HUES48 (cell line): ENCODE results near the gene ACAP2.
"Not testable (repeated sequence)": the region's sequence is repeated elsewhere in the genome, so short reads cannot be mapped to it uniquely, and the experiment has no call there.

ENCODE experiments used
- H3K27ac ChIP-seq: one replicate; pipeline ENCODE4 v1.7.0; 2013; ENCODE audit warnings: low read depth, low read length, inconsistent platforms
- H3K27me3 ChIP-seq: 2 replicates; pipeline ENCODE4 v1.6.1; 2013; ENCODE audit warnings: mild to moderate bottlenecking, low read length; ENCODE audit not compliant: control insufficient read depth, insufficient read depth
- H3K36me3 ChIP-seq: 2 replicates; pipeline ENCODE4 v1.6.1; 2013; ENCODE audit warnings: low read length; ENCODE audit not compliant: control insufficient read depth, insufficient read depth
- H3K4me1 ChIP-seq: 2 replicates; pipeline ENCODE4 v1.6.1; 2013; ENCODE audit warnings: mild to moderate bottlenecking, low read length; ENCODE audit not compliant: control insufficient read depth, insufficient read depth
- H3K4me3 ChIP-seq: 2 replicates; pipeline ENCODE4 v1.5.1; 2013; ENCODE audit warnings: mild to moderate bottlenecking, low read depth, low read length
- H3K9ac ChIP-seq: 2 replicates; pipeline ENCODE4 v1.6.1; 2013; ENCODE audit warnings: mild to moderate bottlenecking, low read depth, low read length, moderate library complexity
- H3K9me3 ChIP-seq: 2 replicates; pipeline ENCODE4 v1.6.1; 2013; ENCODE audit warnings: low read length; ENCODE audit not compliant: control insufficient read depth, insufficient read depth

ACAP2 gene, protein sequence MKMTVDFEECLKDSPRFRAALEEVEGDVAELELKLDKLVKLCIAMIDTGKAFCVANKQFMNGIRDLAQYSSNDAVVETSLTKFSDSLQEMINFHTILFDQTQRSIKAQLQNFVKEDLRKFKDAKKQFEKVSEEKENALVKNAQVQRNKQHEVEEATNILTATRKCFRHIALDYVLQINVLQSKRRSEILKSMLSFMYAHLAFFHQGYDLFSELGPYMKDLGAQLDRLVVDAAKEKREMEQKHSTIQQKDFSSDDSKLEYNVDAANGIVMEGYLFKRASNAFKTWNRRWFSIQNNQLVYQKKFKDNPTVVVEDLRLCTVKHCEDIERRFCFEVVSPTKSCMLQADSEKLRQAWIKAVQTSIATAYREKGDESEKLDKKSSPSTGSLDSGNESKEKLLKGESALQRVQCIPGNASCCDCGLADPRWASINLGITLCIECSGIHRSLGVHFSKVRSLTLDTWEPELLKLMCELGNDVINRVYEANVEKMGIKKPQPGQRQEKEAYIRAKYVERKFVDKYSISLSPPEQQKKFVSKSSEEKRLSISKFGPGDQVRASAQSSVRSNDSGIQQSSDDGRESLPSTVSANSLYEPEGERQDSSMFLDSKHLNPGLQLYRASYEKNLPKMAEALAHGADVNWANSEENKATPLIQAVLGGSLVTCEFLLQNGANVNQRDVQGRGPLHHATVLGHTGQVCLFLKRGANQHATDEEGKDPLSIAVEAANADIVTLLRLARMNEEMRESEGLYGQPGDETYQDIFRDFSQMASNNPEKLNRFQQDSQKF

DNA sequence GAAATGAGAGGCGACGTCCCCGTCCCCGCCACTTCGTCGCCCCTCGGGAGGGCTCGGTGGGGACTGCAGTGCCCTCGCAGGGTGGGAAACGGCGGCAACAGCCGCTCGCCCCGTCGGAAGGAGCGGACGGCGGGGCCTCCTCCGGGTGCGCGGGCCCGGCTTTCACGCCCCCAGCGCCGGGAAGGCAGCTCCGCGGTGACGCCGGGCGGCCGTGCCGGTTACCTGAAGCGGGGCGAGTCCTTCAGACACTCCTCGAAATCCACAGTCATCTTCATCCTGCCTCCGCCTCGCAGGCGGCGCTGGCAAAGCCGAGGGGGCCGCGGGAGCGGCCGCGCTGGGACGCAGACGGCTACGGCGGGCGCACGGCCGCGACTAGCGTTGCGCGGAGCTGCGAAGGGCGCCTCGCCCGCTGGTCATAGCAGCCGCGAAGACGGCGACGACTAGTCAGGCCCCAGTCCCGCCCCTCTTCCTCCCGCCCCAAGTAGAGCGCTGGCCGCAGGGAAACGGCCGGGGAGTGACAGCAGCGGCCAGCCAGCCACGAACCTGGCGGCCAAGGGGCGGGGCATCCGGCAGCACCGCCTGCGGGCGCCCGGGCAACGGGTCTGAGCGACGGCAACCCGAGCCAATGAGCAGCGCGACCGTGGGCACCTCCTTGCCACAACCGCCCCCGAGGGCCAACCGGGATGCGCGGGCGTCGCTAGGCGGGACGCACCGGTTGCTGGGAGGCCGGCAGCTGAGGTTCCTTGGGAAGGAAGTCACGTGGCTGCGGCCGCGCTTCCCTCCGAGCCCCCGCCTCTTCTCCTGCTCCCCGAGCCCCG lies at the start of gene ACAP2:
Gene ACAP2, minus strand, starts transcription at position 448 of the 818 bp plus-strand sequence. Its CDS starts 173 bp downstream, at position 275.
- peaks cover 29% of the 10 kb centered on the region for H3K4me1 ChIP-seq
- no peaks in the 10 kb centered on the region for H3K9me3 ChIP-seq
- peak within 1 kb of the TSS; percentile 96 for H3K4me3 ChIP-seq
- H3K36me3 ChIP-seq, result no peaks in the 10 kb centered on the region
- H3K9ac ChIP-seq, result peak within 1 kb of the TSS; percentile 88
- no peaks in the 10 kb centered on the region for H3K27me3 ChIP-seq
- peak within 1 kb of the TSS; percentile 92 for H3K27ac ChIP-seq

DNA sequence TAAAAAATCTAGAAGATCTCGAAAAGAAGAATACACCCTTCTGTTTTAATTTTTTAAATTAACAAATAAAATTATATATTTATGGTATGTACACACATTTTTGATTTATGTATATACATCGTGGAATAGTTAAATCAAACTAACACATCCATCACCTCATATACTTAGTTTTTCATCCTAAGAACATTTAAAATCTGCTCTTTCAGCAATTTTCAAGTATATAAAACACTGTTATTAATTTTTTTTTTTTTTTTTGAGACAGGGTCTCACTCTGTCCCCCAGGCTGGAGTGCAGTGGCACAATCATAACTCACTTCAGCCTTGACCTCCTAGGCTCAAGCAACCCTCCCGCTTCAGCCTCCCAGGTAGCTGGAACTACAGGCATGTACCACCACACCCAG lies 32.8 kb upstream of the ACAP2 start:
- Histone ChIP-seq H3K36me3 (no peaks in the 10 kb centered on the region), H3K4me1 (no peaks in the 10 kb centered on the region), H3K27ac (no peak overlapping the region), H3K27me3 (no peaks in the 10 kb centered on the region), H3K9me3 (no peaks in the 10 kb centered on the region), H3K4me3 (no peak overlapping the region), H3K9ac (no peak overlapping the region)

DNA sequence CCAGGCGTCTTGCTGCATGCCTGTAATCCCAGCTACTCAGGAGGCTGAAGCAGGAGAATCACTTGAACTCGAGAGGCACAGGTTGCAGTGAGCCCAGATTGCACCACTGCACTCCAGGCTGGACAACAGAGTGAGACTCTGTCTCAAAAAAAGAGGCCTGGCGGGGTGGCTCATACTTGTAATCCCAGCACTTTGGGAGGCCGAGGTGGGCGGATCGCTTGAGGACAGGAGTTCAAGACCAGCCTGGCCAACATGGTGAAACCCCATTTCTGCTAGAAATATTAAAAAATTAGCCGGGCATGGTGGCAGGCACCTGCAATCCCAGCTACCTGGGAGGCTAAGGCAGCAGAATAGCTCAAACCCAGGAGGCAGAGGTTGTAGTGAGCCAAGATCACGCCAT lies 32.3 kb upstream of the ACAP2 start:
- H3K4me1 ChIP-seq, H3K27me3 ChIP-seq, H3K9ac ChIP-seq, H3K9me3 ChIP-seq, H3K36me3 ChIP-seq, H3K4me3 ChIP-seq, H3K27ac ChIP-seq: not testable (repeated sequence)

DNA sequence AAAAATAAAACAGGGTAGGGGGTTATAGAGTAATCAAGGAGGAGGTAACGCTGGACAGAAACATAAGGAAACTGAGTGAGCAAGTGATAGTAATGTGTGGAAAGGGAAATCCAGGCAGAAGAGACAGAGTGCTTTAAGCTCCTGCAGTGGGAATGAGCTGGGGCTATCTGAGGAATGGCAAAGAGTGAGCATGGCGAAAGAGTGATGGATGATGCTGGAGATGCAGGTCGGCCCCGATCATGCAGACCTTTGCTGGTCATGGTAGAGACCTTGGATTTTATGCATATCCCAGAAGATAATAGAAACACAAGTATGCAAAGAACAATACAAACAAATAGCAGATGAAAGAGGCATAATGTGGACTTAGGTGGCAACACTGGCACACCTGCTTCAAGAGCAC lies 26.0 kb upstream of the ACAP2 start:
- H3K27ac ChIP-seq, result no peak overlapping the region

DNA sequence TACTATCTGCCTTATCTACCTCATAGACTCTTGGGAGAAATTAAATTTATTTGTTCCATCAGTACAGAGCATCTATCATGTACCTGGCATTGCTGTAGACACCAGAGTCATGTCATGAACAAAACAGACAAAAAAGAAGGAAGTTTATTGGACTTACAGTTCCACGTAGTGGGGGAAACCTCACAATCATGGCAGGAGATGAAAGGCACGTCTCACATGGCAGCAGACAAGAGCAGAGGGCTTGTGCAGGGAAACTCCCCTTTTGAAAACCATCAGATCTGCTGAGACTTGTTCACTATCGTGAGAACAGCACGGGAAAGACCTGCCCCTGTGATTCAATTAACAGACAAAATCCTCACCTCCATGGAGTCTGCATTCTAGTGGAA lies 25.6 kb upstream of the ACAP2 start:
- Histone ChIP-seq H3K4me3 (no peak overlapping the region), H3K9ac (no peak overlapping the region), H3K4me1 (no peaks in the 10 kb centered on the region)

More for the DNA sequence above, 26.0 kb upstream of the ACAP2 start:
- Histone ChIP-seq H3K27me3 (no peaks in the 10 kb centered on the region), H3K9ac (no peak overlapping the region), H3K36me3 (no peaks in the 10 kb centered on the region), H3K4me3 (no peak overlapping the region), H3K4me1 (no peaks in the 10 kb centered on the region), H3K9me3 (no peaks in the 10 kb centered on the region)

DNA sequence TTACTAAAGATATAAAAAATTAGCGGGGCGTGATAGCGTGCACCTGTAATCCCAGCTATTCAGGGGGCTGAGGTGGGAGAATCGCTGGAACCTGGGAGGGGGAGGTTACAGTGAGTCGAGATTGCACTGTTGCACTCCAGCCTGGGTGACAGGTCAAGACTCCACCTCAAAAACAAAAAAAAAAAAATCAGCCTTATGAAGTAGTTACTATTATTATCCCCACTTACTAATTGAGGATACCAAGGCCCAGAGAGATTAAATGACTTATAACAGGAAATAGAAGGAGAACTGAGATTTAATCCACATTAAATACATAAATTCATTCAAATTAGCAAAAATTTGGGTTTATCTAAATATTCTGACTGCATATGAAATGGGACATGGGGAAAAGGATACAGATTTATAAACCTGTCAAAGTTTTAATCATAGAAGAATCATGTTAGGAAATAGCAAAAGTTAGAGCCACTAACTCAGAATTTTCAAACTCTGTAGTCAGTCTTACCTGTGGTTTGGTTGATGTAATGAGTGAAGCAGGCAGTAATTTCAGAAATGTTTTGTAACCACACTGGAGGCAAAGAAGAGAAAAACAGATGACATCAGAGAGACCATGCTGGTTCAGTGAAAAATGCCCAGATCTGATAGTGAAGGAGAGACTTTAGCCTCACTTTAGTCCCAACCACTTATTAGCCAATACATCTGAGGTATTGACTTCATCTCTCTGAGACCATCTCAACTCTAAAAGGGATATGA lies 25.0 kb upstream of the ACAP2 start:
- Histone ChIP-seq H3K4me1 (no peaks in the 10 kb centered on the region), H3K9me3 (no peaks in the 10 kb centered on the region), H3K36me3 (no peaks in the 10 kb centered on the region), H3K27me3 (no peaks in the 10 kb centered on the region), H3K27ac (no peak overlapping the region), H3K4me3 (no peak overlapping the region), H3K9ac (no peak overlapping the region)

More for the DNA sequence above, 25.6 kb upstream of the ACAP2 start:
- no peaks in the 10 kb centered on the region for H3K27me3 ChIP-seq
- no peaks in the 10 kb centered on the region for H3K36me3 ChIP-seq
- H3K27ac ChIP-seq, result no peak overlapping the region
- no peaks in the 10 kb centered on the region for H3K9me3 ChIP-seq

DNA sequence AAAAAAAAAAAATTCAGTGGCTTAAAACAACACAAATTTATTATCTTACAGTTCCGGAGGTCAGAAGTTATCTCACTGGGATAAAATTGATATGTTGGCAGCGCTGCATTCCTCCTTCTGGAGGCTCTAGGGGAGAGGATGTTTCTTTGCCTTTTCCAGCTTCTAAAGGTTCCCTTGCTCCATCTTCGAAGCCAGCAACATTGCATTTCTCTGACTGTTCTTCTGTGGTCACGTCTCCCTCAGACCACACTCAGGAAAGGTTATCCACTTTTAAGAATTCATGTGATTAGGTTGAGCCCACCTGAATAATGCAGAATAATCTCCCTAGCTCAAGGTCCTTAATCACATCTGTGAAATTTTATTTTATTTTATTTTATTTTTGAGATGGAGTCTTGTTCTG lies 23.4 kb upstream of the ACAP2 start:
- Histone ChIP-seq H3K9ac (no peak overlapping the region), H3K4me1 (no peaks in the 10 kb centered on the region), H3K27me3 (no peaks in the 10 kb centered on the region), H3K9me3 (no peaks in the 10 kb centered on the region), H3K36me3 (no peaks in the 10 kb centered on the region), H3K4me3 (no peak overlapping the region), H3K27ac (no peak overlapping the region)

DNA sequence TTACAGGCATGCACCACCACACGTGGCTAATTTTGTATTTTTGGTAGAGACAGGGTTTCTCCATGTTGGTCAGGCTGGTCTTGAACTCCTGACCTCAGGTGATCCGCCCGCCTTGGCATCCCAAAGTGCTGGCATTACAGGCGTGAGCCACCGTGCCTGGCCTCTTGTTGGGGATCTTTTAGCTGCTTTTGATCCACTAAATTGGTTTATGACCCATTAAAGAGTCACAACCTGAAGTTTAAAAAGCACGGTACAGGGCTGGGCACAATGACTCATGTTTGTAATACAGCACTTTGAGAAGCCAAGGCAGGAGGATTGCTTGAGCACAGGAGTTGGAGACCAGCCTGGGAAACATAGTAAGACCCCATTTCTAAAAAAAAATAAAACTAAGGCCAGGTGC lies 20.1 kb upstream of the ACAP2 start:
- H3K9ac ChIP-seq, H3K4me1 ChIP-seq, H3K27ac ChIP-seq, H3K4me3 ChIP-seq, H3K27me3 ChIP-seq, H3K9me3 ChIP-seq, H3K36me3 ChIP-seq: not testable (repeated sequence)

DNA sequence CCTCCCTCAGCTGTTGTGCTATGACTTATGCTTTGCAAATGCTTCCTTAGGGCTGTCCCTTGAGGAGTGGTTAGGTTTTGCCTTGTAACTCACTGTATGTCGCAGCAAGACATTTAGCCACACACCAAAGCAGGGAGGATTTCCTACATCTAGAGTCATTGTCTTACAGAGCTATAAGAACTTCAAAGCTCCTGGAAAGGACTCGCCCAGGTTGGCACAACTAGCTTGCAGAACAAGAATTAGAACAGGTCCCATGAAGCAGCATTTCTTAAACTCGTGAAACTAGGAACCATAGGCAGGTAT lies 19.4 kb upstream of the ACAP2 start:
- Histone ChIP-seq H3K9ac (no peak overlapping the region), H3K4me3 (no peak overlapping the region), H3K27me3 (no peaks in the 10 kb centered on the region), H3K4me1 (no peaks in the 10 kb centered on the region), H3K27ac (no peak overlapping the region), H3K36me3 (no peaks in the 10 kb centered on the region), H3K9me3 (no peaks in the 10 kb centered on the region)

DNA sequence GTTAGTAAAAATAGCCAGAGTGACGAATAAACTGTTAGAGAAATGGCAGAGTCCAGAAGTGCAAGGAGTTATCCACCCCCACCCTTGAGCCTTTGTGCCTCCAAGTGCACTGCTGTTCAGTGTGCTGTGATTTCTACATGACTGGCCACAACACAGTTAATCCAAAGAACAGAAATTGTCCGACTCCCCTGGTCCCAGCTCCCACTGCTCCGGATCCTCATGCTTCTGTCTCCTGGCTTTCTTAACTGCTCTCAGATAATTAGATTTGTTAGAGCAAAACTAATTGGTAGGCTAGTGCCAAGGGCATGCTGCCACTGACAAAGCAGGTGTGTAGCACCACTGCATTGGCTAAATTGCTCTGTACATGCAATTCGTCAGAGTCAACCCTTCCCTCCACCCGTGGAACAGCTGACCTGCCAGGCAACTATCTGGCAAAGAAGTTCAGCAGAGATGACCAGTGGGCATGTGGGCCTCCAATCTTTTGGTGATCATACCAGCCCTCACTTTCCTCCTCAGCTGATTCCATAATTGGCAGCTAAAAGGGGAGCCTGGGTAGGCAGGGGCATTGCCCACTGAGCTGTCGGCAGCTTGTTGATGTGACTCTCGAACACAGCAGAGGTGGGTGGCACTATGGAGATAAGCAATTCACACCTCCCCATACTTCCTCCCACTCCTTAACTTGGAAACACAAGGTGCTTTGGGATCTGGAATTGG lies 18.9 kb upstream of the ACAP2 start:
- no peak overlapping the region for H3K27ac ChIP-seq
- no peak overlapping the region for H3K9ac ChIP-seq
- H3K4me3 ChIP-seq, result no peak overlapping the region
- H3K36me3 ChIP-seq, result no peaks in the 10 kb centered on the region
- no peaks in the 10 kb centered on the region for H3K27me3 ChIP-seq
- H3K4me1 ChIP-seq, result no peaks in the 10 kb centered on the region
- no peaks in the 10 kb centered on the region for H3K9me3 ChIP-seq
